Fibroblast of the conjunctiva (primary cell): Measurements from ENCODE around the gene PSTPIP1.

Experiments used
- DNase-seq: peaks from one replicate; pipeline ENCODE4 v3.0.0-alpha.2; 2010; ENCODE audit warnings: low read depth

Gene PSTPIP1

GRCh38 chr15:77044228-77045042 lies 49.5 kb downstream of the PSTPIP1 start:
- DNase-seq, result no peak

GRCh38 chr15:77045985-77046384 lies 51.1 kb downstream of the PSTPIP1 start:
- no peak for DNase-seq

- DNase-seq, result no peak
These were observed 51.9 kb downstream of the PSTPIP1 start for GRCh38 chr15:77046704-77047412.

GRCh38 chr15:77048135-77048876 lies 53.4 kb downstream of the PSTPIP1 start:
- no peak for DNase-seq

- no peak for DNase-seq
These were observed 57.6 kb downstream of the PSTPIP1 start for GRCh38 chr15:77052556-77052955.

GRCh38 chr15:77053709-77054108 lies 58.8 kb downstream of the PSTPIP1 start:
- no peak for DNase-seq

GRCh38 chr15:77057072-77057471 lies 62.1 kb downstream of the PSTPIP1 start:
- DNase-seq, result no peak

GRCh38 chr15:77057685-77058084 lies 62.8 kb downstream of the PSTPIP1 start:
- DNase-seq, result no peak

GRCh38 chr15:77058468-77058867 lies 63.5 kb downstream of the PSTPIP1 start:
- no peak for DNase-seq

- no peak for DNase-seq
These were observed 64.9 kb downstream of the PSTPIP1 start for GRCh38 chr15:77059786-77060361.

- peak; percentile 60 for DNase-seq
These were observed 65.6 kb downstream of the PSTPIP1 start for GRCh38 chr15:77060546-77060945.

GRCh38 chr15:77063249-77063648 lies 68.3 kb downstream of the PSTPIP1 start:
- DNase-seq, result no peak

- no peak for DNase-seq
These were observed 69.1 kb downstream of the PSTPIP1 start for GRCh38 chr15:77064063-77064462.

- DNase-seq, result no peak
These were observed 69.8 kb downstream of the PSTPIP1 start for GRCh38 chr15:77064539-77065308.

GRCh38 chr15:77066971-77067690 lies 72.2 kb downstream of the PSTPIP1 start:
- no peak for DNase-seq

- DNase-seq, result no peak
These were observed 72.9 kb downstream of the PSTPIP1 start for GRCh38 chr15:77067691-77068367.

GRCh38 chr15:77068633-77069032 lies 73.7 kb downstream of the PSTPIP1 start:
- DNase-seq, result no peak

- DNase-seq, result no peak
These were observed 74.7 kb downstream of the PSTPIP1 start for GRCh38 chr15:77069521-77070121.

GRCh38 chr15:77070180-77070494 lies 75.2 kb downstream of the PSTPIP1 start:
- DNase-seq, result no peak
